ENCODE results near the gene GUCA1C.
A peak's percentile ranks its signal among the peaks of the same experiment; 100 is the strongest.

The GUCA1C gene, protein sequence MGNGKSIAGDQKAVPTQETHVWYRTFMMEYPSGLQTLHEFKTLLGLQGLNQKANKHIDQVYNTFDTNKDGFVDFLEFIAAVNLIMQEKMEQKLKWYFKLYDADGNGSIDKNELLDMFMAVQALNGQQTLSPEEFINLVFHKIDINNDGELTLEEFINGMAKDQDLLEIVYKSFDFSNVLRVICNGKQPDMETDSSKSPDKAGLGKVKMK

DNA sequence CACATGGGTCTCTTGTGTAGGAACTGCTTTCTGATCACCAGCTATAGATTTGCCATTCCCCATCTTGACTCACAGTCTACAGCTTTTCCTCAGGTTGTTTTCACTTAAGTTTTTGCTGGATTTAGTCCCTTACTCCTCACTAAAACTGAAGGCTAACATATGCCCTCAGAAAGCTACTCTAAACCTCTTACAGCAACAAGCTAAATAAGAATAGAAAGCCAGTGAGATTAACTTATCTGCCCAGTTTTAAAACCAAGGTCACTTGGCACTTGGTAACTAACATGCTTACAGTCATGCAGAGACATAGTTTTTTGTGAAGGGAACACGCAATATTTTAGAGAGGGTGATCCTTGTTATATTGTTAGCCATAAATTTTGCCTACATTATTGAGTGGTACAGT is at the start of gene GUCA1C:
GUCA1C (minus strand) TSS at position 180 of the 400 bp plus-strand sequence; CDS start at position 63, 117 bp downstream.
- no peak for DNase-seq (ENCODE audit: low spot score)

DNA sequence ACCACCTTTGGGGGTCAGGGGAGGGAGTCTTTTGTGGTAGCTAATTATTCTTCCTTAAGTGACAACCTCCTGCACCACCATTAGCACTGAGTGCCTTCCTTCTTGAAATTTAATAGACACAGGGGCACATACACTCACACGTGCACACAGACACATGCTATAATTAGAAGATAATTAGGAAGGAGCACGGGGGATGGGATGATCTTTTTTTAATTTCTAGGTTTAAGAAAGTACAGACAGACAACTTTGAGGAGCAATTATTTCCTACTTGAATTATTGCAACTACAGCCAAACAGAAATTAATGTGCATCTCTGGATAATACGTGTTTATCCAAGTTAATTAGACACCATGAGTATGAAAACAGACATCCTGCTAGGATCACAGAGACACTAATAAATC is 44.8 kb upstream of the GUCA1C start:
- no peak for DNase-seq (ENCODE audit: low spot score)

DNA sequence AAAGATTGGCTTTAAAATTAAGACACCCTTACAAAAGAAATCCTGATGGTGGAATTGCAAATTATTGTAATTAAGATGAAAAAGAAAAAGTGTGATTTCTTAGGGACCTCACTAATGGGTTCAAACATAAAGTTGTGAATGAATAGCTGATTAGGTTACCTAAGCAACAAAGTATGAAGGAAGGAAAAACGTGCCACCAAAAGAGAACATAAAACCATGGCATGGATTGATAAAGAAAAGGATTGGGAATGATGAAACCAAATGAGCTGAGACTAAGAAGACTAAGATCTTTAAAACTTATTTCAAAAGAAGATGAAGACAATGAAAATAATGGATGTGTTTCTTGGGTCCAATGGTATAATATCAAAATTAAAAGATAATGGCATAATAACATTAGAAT is 32.2 kb upstream of the GUCA1C start:
- DNase-seq (ENCODE audit: low spot score): no peak

DNA sequence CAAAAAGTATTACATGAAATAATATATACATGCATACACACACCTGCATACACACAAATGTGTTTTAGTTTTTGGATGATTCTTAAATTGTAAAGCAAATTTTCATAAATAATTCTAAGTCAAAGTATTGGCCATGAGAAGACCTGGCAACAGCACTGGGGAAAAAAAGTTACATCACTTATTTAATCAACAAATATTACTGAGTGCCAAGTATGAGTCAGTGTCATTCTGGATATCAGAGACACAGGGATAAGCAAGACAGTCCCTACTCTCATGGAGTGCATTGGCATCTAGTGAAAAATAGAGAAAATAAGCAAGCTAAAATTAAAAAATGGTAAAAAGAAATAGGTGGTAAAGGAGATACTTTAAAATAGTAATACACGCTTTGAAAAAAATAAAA is 29.4 kb upstream of the GUCA1C start:
- DNase-seq (ENCODE audit: low spot score): no peak

DNA sequence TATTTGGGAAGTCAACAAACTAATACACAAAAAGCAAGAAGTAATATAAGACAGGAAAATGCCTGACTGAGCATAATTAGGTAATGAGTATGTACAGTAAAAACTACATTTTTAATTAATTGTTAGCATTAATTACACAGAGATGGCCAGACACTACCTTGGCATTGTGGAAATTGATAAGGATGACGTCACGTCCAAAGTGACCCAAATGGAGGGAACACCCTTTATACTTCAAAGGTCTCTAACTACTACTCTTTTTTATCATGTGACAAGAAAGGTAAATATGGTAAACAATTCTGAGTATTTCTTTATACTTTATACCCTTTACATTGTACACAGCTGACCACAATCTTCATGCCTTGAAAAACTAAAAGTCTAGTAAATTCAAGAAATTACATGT is 22.4 kb upstream of the GUCA1C start:
- no peak for DNase-seq (ENCODE audit: low spot score)

DNA sequence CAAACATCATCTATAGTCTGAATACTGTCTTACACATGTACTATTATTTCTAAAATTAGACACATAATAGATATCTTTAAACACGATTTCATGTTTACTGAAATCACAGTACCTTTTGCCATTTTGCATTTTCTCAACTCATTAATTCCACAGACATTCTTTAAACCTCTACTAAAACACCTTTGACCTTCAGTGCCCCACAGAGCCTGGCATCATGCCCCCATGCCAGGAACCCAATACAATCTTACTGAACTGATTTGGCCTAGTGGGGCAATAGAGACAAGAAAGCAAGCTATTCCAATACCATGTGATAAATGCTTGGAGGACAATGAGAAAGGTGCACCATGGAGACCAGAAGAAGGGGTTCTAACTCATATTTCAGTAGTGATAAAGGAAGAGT is 19.3 kb upstream of the GUCA1C start:
- DNase-seq (ENCODE audit: low spot score): no peak

- no peak for DNase-seq (ENCODE audit: low spot score)
Measured at GRCh38 chr3:108972482-108972881, 18.8 kb upstream of the GUCA1C start.

- no peak for DNase-seq (ENCODE audit: low spot score)
Measured at GRCh38 chr3:108970561-108970960, 16.9 kb upstream of the GUCA1C start.

GRCh38 chr3:108966773-108967172 is 13.1 kb upstream of the GUCA1C start:
- DNase-seq (ENCODE audit: low spot score): no peak

DNA sequence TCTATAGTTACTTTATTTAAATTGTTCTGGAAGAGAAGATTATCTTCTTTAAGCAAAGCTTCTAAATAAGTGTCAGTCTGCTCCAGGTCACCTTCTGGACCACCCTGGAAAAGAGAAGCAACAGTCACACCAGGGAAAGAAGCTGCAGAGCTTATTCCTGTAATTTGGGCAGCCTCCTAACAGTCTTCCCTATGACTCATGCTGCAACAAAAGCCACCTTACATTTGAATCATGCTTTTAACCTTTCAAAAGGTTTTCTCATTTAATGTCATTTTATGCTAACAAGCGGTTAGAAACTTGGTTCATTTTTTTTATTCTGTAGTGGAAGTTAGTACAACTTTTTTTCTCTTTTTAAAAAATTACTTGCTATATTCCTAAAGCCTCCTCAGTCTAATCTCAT is 5.3 kb upstream of the GUCA1C start:
- no peak for DNase-seq (ENCODE audit: low spot score)

- DNase-seq (ENCODE audit: low spot score): no peak
Measured at GRCh38 chr3:108953210-108953609, 469 bp downstream of the GUCA1C start.

DNA sequence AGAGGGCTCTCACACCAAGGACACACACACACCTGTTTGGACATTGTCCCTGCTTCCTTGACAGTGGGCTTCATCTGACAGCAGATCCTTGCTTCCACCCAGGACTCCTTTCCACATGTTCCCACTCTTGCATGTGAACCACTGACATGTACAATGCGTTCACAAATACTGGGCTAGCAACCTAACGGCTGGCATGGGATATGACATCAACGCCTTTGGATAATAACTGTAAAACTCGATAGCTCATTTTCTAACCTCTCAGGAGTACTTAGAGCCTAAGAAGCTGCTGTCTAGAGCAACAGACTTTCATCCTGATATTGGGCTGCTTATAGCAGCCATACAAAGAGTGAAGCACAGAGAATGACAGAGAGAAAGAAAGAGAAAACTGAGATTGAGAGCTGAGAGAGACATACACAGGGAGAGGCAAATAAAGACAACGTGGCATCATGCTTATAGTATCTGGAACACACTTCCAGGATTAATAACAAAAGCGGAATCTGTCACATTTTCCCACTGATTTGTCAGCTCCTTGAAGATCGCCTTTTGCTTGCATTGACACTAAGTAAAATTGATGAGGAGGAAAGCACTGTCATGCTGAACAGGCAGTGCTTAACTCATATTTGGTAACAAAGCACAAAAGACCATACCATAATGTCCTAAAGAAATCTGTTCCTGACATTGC is 1.7 kb downstream of the GUCA1C start:
- no peak for DNase-seq (ENCODE audit: low spot score)

- DNase-seq (ENCODE audit: low spot score): no peak
Measured at GRCh38 chr3:108947855-108948254, 5.8 kb downstream of the GUCA1C start.

- DNase-seq (ENCODE audit: low spot score): no peak
Measured at GRCh38 chr3:108946292-108947285, 7.1 kb downstream of the GUCA1C start.

GRCh38 chr3:108940568-108941263 is 13.0 kb downstream of the GUCA1C start:
- no peak for DNase-seq (ENCODE audit: low spot score)

- DNase-seq (ENCODE audit: low spot score): no peak
Measured at GRCh38 chr3:108940166-108940565, 13.5 kb downstream of the GUCA1C start.

GRCh38 chr3:108936924-108937689 is 16.6 kb downstream of the GUCA1C start:
- no peak for DNase-seq (ENCODE audit: low spot score)

DNA sequence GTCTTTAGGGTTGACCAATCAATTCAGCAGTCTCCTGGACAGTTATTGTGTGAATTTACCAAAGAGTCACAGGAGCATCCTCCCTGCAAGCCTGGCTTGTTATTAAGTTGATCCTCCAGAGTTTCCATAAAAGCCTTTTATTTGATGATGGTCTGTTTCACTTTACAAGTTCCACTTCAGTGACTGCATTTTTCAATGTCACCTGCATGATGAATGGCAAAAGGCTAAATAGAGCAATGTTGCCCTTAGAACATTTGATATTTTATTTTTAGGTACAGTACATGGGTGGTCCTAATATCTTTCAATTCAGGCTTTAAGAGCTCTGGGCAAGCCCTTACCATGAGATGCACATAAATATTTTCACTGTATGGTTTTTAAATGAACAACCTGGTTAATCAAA is 22.6 kb downstream of the GUCA1C start:
- no peak for DNase-seq (ENCODE audit: low spot score)

- DNase-seq (ENCODE audit: low spot score): no peak
Measured at GRCh38 chr3:108918866-108919265, 34.8 kb downstream of the GUCA1C start.

DNA sequence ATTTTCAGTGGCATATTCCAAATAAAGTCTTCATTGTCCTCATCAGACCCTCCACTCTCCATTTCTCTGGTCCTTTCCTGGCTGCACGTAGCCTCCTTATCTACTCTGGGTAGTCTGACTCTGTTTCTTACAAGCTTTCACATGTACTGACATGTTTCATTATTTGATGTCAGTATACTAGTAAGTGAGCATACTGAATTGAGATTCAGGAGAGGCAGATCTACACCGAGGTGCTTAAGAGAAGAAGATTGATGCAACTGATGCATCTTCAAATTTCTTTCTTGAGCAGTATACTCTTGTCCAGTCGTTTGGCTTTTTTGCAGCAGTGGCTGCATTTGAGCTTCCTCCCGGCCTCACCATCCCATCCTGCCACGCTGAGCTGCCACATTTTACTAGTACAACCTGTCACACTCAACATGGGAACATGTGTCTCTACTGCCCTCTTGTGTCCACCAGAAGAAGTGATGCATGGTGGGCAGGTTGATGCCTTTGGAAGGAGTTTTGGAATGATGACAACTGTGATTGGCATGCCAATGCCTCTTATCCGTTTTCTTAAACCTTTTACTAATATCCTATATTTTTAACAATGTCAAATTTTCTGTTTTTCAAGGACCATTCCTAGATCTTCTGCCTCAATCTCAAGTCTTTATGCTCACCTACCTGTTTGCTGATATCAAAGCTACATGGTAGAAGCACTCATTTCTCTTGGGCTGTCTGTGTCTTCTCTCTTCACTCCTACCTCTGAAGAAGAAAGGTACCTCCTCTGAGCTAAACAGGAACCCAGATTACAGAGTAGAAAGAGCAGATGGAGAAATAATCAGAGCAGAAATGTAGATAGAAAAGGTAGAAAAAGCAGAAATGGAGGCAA is 38.7 kb downstream of the GUCA1C start:
- DNase-seq (ENCODE audit: low spot score): peak; percentile 67
